Measurements from ENCODE around the gene TRIM25. TPM values are rescaled to one million over a fixed set of nuclear protein-coding genes. Genes with fewer than 3 reads are reported as not detected.

TRIM25 gene
- total and polyA plus RNA-seq, 2 donors (not counting 1 experiment from before 2014, with no cell fraction given), result 53.3 to 53.9 TPM

DNA sequence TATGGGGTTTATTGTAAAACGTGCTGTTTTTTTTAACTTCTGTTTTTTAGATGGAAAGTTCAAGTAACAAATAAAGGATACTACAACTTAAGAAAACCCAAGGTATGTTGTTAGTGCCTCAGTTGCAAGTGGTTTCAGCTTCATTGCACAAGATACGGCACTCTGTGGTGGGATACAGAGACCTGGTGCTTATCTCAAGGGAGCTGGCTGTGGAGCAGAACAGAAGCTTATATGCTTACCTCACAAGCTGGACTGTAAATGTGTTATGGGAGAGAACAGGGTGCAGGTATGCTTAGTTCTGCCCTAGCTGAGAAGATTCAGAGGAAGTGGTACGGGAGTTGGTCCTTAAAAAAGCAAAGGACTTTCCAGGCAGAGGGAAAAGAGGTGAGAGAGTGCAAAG is 64.7 kb downstream of the TRIM25 start:
- no peak overlapping the region for H3K4me3 ChIP-seq (replicated peaks in 1 of 4; ENCODE audit: control extremely low read depth in 1 of 4, insufficient read depth in 1 of 4, low read depth in 3 of 4, low read length in 4 of 4)
- no peaks in the 10 kb centered on the region for H4K20me1 ChIP-seq (ENCODE audit: control insufficient read depth, extremely low read depth, insufficient read depth, low read length)
- peaks cover 5% of the 10 kb centered on the region for H3K36me3 ChIP-seq (ENCODE audit: control insufficient read depth, insufficient read depth, low read length)
- no peak for DNase-seq (ENCODE audit: low read depth in 2 of 2)
- no peak overlapping the region for H3K4me2 ChIP-seq (ENCODE audit: extremely low read depth, insufficient read depth, low read length)
- no peaks in the 10 kb centered on the region for H3K27me3 ChIP-seq (ENCODE audit: control insufficient read depth, insufficient read depth, low read length)
- H3K27ac ChIP-seq (ENCODE audit: insufficient read depth, low read length), result no peak overlapping the region
- no peak for TF ChIP-seq EZH2 (IDR thresholded peaks at IDR 0.05; ENCODE audit: low read length, missing control alignments)
- no peak overlapping the region for H2AFZ ChIP-seq (ENCODE audit: low read length)
- H3K79me2 ChIP-seq (ENCODE audit: control insufficient read depth, insufficient read depth, low read length), result no peaks in the 10 kb centered on the region
- no peaks in the 10 kb centered on the region for H3K4me1 ChIP-seq (ENCODE audit: control insufficient read depth, extremely low read depth, insufficient read depth, low read length)
- no peak overlapping the region for H3K9ac ChIP-seq (ENCODE audit: insufficient read depth, low read length)
- no peaks in the 10 kb centered on the region for H3K9me3 ChIP-seq (ENCODE audit: control insufficient read depth, insufficient read depth, low read depth, low read length)

DNA sequence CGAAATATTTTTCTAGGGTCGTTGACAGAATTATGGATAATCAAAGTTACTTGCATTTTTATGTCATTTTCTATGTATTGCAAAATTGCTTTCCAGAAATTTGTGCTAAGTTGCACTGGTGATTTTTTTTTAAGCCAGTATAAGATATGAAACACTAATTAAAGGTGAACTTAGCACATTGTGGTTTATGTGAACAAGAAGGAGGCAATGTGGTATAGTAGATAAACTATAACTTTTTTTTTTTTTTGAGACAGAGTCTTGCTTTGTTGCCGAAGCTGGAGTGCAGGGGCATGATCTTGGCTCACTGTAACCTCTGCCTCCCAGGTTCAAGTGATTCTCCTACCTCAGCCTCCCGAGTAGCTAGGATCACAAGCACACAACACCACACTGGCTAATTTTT is 66.7 kb downstream of the TRIM25 start:
- H3K27ac ChIP-seq (ENCODE audit: insufficient read depth, low read length), result no peak overlapping the region
- no peaks in the 10 kb centered on the region for H3K9me3 ChIP-seq (ENCODE audit: control insufficient read depth, insufficient read depth, low read depth, low read length)
- no peak overlapping the region for H3K4me3 ChIP-seq (replicated peaks in 1 of 4; ENCODE audit: control extremely low read depth in 1 of 4, insufficient read depth in 1 of 4, low read depth in 3 of 4, low read length in 4 of 4)
- no peak for TF ChIP-seq EZH2 (IDR thresholded peaks at IDR 0.05; ENCODE audit: low read length, missing control alignments)
- TF ChIP-seq, protein P1, sequence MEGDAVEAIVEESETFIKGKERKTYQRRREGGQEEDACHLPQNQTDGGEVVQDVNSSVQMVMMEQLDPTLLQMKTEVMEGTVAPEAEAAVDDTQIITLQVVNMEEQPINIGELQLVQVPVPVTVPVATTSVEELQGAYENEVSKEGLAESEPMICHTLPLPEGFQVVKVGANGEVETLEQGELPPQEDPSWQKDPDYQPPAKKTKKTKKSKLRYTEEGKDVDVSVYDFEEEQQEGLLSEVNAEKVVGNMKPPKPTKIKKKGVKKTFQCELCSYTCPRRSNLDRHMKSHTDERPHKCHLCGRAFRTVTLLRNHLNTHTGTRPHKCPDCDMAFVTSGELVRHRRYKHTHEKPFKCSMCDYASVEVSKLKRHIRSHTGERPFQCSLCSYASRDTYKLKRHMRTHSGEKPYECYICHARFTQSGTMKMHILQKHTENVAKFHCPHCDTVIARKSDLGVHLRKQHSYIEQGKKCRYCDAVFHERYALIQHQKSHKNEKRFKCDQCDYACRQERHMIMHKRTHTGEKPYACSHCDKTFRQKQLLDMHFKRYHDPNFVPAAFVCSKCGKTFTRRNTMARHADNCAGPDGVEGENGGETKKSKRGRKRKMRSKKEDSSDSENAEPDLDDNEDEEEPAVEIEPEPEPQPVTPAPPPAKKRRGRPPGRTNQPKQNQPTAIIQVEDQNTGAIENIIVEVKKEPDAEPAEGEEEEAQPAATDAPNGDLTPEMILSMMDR (conservative IDR thresholded peaks at IDR 0.05 in 1 of 2, IDR thresholded peaks at IDR 0.05 in 1 of 2; ENCODE audit: low read depth in 1 of 2, low read length in 2 of 2), result no peak
- no peak overlapping the region for H3K9ac ChIP-seq (ENCODE audit: insufficient read depth, low read length)
- no peak overlapping the region for H2AFZ ChIP-seq (ENCODE audit: low read length)
- no peaks in the 10 kb centered on the region for H3K27me3 ChIP-seq (ENCODE audit: control insufficient read depth, insufficient read depth, low read length)
- H4K20me1 ChIP-seq (ENCODE audit: control insufficient read depth, extremely low read depth, insufficient read depth, low read length), result no peaks in the 10 kb centered on the region
- H3K4me1 ChIP-seq (ENCODE audit: control insufficient read depth, extremely low read depth, insufficient read depth, low read length), result no peaks in the 10 kb centered on the region
- peaks cover 5% of the 10 kb centered on the region for H3K36me3 ChIP-seq (ENCODE audit: control insufficient read depth, insufficient read depth, low read length)
- no peak for DNase-seq (ENCODE audit: low read depth in 2 of 2)
- H3K79me2 ChIP-seq (ENCODE audit: control insufficient read depth, insufficient read depth, low read length), result no peaks in the 10 kb centered on the region
- H3K4me2 ChIP-seq (ENCODE audit: extremely low read depth, insufficient read depth, low read length), result no peak overlapping the region

DNA sequence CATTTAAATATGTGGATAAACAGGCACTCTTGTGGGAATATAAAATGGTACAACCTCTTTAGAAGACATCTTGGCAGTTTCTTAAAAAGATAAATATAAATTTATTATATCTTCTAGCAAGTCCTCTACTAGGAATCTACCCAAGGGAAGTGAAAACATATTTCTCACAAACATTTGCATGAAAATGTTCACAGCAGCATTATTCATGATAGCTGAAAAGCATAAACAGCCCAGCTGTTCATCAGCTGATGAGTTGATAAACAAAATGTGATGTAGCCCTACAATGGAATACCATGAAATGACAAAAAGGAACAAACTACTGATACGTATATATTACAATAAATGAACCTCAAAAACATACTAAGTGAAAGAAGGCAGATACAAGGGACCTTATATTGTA is 67.9 kb downstream of the TRIM25 start:
- Histone ChIP-seq H3K9ac (ENCODE audit: insufficient read depth, low read length) (no peak overlapping the region), H4K20me1 (ENCODE audit: control insufficient read depth, extremely low read depth, insufficient read depth, low read length) (no peaks in the 10 kb centered on the region), H3K4me1 (ENCODE audit: control insufficient read depth, extremely low read depth, insufficient read depth, low read length) (no peaks in the 10 kb centered on the region), H2AFZ (ENCODE audit: low read length) (no peak overlapping the region), H3K27ac (ENCODE audit: insufficient read depth, low read length) (no peak overlapping the region), H3K27me3 (ENCODE audit: control insufficient read depth, insufficient read depth, low read length) (no peaks in the 10 kb centered on the region), H3K9me3 (ENCODE audit: control insufficient read depth, insufficient read depth, low read depth, low read length) (no peaks in the 10 kb centered on the region), H3K79me2 (ENCODE audit: control insufficient read depth, insufficient read depth, low read length) (no peaks in the 10 kb centered on the region), H3K4me3 (replicated peaks in 1 of 4; ENCODE audit: control extremely low read depth in 1 of 4, insufficient read depth in 1 of 4, low read depth in 3 of 4, low read length in 4 of 4) (no peak overlapping the region), H3K4me2 (ENCODE audit: extremely low read depth, insufficient read depth, low read length) (no peak overlapping the region), H3K36me3 (ENCODE audit: control insufficient read depth, insufficient read depth, low read length) (peaks cover 5% of the 10 kb centered on the region)
- no peak for DNase-seq (ENCODE audit: low read depth in 2 of 2)
- TF ChIP-seq EZH2 (IDR thresholded peaks at IDR 0.05; ENCODE audit: low read length, missing control alignments), result no peak
- TF ChIP-seq, protein P1 (conservative IDR thresholded peaks at IDR 0.05 in 1 of 2, IDR thresholded peaks at IDR 0.05 in 1 of 2; ENCODE audit: low read depth in 1 of 2, low read length in 2 of 2), result no peak

Measured in fibroblast of lung (primary cell).